Activated CD8-positive, alpha-beta memory T cell treated with anti-CD3 and anti-CD28 coated beads, Interleukin-2, amount 50 U/mL, for 48 hours (primary cell): ENCODE data around the gene ABHD16B.
"Not testable (repeated sequence)": the region's sequence is repeated elsewhere in the genome, so short reads cannot be mapped to it uniquely, and the experiment has no call there.

Source experiments
- DNase-seq: peaks from one replicate; pipeline ENCODE4 v3.0.0-alpha.2; 2020

The ABHD16B gene

DNA sequence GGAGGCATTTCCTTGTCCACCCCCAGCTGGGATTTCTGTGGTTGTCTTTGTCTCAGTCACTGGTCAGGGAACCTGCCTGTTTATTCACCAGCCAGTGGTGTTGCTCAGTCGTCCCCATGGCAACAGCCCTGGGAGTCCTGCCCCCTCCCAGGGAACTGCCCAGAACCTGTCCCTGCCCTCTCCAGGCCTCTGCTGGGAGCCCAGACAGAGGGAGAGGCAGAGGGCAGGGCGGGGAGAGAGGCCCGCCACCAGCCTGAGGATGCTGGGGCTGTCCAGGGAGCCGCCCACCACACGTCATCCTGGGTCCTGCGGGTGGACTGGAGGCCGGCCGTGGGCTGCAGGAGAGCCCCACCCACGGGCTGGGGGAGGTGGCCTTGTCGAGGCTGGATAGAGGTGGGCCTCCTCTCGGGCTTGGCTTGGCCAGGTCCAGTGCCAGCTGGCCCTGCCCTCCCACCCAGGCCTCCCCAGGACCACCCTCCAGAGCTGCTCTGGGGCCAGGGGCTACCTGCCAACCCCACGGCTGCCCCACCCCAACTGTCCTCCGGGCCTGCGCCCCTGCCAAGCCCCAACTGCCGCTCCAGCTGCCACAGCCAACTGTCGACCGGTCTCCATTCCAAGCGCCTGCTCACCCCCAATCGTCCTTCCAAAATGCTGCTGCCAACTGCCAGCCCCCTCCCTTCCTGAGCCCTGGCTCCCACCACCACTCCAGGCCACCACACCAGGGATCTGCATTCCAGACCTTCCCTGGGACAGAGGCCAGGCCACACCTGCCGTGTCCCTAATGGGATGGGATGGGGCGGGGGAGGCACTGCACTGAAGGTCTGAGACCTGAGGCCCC is 26.1 kb upstream of the ABHD16B start:
- no peak for DNase-seq

DNA sequence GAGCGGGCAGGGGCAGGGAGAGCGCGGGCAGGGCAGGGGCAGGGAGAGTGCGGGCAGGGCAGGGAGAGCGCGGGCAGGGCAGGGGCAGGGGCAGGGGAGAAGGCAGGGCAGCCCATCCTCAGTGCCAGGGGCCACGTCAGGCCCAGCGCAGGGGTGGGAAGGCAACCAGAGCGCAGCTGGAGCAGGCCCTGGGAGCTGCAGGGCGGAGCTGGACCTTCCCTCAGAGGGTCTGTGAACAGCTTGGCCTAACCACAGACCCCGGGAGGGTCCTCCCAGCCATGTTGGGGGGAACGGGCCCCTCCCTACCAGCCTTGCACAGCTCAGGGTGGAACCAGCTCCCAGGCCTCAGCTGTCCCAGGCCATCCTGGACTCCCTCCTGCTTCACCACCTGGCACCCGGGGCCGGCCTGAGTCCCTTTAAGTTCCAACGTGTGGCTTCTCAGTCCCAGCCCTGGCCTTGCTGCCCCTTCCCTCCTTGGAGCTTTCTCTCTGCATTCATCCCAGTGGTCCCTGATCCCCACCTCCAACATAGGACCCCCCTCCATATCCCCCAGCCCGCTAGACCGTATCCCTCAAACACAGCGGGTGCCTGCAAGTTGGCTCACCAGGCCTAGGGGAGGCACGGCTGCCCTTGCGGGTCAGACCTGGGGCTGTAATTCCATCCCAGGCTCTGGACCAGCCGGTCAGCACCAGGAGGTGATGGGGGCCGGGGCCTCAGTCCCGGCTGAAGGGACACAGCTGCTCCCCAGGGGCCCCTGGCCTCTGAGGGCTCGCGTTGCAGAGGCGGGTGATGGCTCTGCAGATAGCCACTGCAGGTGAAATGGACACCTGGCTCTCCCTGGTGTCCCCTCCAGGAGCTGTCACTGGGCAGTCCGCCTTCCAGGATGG is 24.6 kb upstream of the ABHD16B start:
- DNase-seq: no peak

DNA sequence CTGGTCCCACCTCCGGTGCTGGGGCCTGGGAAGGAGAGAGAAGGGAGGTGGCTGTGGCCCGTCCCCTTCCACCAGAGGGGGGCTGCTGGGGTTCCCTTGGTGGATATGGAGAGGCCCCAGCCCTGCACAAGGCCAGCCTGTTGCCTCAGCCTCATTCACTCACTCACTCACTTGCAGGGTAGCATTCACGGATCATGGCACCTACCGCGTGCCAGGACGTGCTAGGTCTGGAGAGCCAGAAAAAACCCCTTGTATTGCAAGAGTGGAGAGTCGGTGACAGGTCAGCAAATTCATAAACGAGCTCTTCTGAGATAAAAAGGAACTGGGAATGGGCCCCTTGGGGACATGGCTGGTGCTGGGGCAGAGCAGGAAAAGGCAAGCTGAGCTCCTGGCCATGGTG is 23.8 kb upstream of the ABHD16B start:
- no peak for DNase-seq

DNA sequence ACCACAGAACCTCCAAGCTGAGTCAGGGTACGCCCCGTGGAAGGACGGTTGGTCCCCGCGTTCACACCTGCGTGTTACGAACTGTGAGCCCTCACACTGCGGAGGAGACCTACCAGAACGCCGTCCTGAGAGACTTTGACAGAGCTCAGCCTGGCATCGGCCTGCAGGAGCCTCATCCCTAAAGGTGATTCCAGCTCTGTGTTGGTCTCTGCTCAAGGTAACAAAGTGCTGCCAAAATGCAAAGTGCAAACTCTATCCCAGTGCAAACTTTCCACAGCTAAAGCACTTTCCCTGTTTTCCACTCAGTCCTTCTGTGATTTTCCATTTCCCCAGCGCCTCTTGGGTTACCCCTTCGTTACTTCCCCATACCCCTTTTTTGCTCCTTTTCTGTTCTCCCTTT is 21.7 kb upstream of the ABHD16B start:
- no peak for DNase-seq

DNA sequence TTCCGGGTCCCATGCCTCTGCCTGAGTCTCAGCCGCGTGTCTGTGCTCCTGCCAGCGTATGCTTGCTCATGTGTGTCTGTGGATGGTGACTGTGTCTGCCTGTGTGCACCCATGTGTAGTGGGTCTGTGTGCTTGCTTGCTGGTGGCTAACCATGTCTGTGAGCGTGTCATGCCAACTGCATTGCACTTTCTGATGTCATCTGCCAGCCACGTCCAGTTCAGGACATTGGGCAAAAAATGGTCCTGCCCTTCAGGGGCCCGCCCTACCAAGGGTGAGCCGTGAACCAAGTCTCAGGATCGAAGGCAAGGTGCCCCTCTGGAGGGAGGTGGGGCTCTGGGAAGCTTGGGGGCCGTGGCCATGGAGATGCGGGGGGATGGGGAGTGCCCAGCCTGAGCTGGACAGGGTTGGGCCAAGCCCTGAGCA is 20.9 kb upstream of the ABHD16B start:
- no peak for DNase-seq

DNA sequence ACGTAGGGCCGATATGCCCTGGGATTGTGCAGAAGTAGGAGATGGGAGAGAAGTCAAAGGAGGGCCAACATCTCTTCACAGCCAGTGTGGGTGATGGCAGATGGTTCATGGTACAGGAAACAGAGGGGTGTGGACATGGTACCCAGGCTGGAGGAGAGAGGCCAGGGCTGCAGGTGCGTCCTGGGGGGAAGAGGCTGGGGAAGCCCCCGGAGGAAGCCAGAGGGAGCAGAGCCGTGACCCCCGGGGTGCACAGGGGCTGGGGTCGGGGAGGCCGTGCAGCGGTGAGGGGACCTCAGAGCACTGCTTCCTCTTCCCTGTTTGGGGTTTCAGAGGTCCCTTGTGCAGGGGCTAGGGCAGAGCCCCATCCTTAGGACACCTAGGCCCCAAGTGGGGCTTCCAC is 19.0 kb upstream of the ABHD16B start:
- DNase-seq: no peak

DNA sequence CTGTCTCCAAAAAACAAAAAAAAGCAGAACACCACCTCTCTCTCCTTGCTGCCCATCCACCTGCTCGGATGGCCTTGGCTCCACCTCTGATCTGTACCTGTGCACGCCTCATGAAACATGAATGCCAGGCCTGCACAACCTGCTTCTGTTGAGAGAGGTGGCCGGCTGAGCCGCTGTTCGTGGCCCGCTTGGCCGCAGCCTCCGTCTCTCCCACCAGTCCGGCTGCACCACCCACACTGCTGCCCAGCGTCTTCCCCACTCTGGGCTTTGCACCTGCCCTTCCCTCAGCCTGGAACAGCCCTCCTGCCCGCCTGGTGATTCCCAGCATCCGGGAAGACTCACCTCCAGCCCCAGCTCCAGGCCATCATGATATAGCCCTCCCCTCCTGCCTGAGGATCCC is 18.1 kb upstream of the ABHD16B start:
- no peak for DNase-seq

DNA sequence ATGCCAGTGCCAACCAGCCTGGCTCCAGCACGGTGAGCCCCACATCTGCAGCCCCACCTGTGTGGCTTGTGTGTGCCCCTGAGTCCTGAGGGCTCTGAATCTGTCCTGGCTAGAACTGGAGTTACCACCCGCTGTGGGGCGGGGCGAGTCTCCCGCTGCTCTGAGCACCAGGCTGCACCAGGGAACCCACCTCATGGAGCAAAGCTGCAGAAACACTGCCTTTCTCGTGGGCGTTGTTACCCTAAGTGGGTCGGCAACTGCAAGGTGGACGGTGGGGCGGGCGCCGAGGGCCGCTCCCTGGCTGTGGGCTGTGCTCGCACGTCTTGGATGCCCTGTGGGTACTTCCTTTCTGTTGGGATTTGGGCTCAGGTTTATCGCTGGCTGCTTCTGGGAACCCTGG is 17.5 kb upstream of the ABHD16B start:
- DNase-seq: no peak

DNA sequence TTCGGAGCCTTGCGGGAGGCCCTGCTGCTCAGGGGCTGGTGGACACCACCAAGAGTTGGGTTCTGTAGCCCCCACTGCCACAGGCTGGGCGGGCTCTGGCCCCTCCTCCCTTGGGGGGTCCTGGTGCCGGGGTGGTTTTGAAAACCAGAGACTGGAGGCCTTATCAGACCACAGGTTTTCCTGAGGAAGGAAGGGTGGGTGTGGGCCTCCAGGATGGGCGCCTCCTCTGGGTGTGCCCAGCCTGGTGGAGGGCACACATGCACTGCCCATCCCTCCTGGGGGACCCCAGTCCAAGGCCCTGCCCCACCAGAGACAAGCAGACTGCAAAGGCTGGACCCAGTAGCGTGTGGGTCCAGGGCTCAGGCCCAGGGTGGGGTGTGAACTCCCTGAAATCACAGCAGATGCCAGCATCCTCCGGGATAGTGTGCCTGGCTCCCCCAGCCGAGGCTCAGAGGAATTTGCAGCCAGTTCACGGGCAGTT is 16.7 kb upstream of the ABHD16B start:
- DNase-seq: no peak

DNA sequence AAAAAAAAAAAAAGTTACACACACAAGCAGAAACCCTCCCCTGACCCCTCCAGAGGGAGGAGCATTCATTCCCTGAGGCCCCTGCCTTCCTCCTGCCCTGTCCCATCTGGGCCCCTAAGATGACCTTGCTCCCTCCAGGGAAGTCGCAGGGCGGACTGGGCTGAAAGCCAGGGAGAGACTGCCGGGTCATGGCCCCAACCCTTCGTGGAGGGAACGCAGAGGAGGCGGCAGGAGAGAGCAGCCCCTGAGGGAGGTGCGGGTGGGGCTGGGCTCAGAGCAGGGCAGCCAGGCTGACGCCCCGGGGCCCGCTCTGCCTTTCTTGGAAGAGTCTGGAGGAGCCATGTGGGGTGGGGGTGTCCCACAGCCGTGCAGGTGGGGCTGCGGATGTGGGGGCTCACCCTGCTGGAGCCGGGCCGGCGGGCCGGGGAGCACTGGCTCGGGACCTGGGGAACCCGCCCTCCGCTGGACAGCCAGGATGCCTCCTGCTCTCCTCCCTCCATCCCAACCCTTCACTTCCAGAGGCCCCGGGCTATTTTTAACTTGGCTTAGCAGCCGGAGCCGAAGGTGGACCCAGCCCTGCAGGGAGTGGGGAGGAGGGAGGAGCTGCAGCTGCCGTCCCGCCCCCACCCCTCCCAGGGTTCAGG is 15.0 kb upstream of the ABHD16B start:
- no peak for DNase-seq

DNA sequence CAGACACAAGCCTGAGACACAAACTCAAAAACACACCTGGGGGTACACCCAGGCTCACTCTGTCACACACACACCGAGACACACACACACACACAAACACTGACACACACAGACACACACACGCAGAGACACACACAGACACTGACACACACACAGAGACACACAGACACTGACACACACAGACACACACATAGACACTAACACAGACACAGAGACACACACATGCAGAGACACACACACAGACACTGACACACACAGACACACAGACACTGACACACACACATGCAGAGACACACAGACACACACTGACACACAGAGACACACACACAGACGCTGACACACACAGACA is 14.4 kb upstream of the ABHD16B start:
- DNase-seq: no peak

DNA sequence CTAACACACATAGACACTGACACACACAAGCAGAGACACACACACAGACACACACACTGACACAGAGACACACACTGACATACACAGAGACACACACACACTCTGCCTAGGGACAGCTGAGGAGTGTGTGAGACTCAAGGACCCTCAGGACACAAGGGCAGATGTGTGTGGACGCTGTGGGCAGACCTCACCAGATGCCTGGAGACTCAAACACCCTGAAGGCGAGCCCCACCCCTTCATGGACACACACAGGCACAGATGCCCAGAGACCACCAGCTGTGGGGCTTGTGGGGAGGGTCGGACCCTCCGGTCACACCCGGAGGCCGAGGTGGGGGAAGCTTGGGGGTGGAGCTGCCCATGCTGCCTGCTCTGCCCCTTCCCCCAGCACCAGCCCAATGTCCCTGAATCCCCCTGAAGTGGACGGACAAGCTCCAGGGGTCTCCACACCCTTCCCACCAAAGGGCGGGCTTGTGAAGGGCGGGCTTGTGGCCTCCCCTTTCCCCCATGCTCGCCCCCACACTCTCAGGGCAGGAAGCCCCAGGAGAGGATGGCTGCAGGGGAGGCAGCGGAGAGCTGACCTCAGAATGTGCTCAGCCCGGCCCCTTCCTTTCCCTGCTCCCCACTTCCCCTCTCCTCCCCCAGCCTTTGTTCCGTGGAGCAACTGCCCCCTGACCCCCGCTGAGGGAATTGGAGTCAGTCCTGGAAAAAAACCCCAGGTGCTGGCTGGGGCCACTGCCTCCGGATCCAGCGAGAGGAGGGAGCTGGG is 13.9 kb upstream of the ABHD16B start:
- no peak for DNase-seq

DNA sequence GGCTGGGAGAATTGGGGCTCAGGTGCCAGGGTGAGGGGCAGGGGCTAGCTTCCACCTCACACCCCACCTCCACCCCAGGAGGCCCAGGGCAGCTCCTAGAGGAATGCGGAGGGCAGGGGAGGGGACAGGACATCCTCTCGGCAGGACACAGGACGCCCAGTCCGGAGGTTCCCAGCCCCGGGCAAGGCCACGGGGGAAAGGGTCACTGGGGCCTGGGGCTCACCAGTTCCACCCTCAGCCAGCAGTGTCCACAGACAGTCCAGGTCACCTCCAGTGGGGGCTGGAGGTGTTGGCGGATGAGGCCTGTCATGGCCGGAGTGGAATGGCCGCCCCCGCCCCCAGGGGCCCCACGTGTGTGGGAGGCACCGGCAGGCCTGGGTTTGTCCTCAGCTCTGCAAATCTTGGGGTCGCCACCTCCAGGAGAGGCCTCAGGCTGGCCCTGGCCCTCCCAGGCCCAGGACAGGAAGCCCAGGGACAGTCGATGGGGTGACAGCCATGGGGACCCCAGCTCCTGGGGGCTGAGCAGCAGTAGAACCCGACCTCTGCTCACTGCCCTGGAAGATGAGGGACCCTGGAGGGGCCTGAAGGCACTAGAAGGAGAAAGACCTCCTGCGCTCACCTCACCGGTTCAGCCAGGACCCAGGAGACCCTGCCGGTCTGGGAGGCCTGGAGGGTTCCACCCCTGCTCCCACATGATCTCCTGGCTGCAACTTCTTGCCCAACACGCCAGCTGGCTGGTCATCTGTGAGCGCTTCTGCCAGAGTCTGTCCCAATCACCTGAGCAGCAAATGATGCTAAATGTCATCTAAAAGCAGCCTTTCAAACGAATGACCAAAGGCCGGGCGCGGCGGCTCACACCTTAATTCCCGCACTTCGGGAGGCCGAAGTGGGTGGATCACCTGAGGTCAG is 13.0 kb upstream of the ABHD16B start:
- DNase-seq: no peak

DNA sequence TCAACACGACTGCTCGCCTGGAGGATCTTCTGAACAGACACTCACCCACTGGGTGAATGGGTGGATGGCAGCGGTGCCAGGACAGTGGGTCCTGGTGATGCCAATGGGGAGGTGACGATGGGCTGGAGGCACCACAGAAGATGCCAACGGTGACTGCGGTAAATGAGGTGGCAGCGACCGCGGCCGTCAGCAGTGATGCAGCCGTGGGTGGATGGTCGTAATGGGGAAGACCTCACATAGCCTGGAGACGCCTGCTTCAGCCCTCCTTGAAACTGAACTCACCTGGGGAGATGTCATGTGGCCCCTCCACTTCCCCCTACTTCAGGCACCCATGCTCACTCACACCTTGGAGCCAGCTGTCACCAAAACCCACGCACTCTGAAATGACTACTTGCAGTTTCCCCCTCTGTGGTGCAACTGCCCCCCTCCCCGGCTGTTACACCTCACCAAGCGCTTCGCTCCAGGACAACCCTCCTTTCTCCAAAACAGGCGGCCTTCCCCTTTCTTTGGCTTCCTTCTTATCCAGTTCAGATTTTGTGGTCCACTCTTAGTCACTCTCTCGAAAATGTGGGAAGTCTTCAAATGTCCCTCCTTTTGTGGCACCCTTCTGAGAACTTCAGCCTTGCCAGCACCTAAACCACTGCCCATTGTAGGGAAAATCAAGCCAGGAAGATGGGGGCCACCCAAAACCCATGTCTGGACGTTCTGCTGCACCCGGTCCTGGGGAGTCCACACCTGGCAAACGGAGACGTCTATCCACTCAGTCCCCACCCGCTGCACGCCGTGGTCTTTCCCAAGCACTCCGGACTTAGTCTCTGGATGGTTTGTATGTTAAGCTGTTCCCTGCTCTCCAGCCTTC is 10.4 kb upstream of the ABHD16B start:
- peak; percentile 76 for DNase-seq

DNA sequence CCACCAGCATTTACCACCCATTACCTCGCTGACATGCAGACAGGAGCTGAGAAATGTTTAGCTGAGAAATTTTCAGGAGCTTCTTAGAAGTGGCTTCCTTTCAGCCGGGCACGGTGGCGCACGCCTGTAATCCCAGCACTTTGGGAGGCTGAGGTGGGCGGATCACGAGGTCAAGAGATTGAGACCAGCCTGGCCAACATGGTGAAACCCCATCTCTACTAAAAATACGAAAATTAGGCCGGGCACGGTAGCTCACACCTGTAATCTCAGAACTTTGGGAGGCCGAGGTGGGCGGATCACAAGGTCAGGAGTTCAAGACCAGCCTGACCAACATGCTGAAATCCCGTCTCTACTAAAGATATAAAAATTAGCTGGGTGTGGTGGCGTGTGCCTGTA is 9.8 kb upstream of the ABHD16B start:
- DNase-seq: not testable (repeated sequence)

DNA sequence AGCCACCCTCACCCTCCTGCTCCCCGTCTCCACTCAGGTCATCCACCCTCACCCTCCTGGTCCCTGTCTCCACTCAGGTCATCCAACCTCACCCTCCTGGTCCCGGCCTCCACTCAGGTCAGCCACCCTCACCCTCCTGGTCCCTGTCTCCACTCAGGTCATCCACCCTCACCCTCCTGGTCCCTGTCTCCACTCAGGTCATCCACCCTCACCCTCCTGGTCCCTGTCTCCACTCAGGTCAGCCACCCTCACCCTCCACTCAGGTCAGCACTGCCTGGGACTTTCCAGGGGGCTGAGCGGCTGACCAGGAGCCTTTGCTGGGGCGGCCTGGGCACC is 7.6 kb upstream of the ABHD16B start:
- not testable (repeated sequence) for DNase-seq

DNA sequence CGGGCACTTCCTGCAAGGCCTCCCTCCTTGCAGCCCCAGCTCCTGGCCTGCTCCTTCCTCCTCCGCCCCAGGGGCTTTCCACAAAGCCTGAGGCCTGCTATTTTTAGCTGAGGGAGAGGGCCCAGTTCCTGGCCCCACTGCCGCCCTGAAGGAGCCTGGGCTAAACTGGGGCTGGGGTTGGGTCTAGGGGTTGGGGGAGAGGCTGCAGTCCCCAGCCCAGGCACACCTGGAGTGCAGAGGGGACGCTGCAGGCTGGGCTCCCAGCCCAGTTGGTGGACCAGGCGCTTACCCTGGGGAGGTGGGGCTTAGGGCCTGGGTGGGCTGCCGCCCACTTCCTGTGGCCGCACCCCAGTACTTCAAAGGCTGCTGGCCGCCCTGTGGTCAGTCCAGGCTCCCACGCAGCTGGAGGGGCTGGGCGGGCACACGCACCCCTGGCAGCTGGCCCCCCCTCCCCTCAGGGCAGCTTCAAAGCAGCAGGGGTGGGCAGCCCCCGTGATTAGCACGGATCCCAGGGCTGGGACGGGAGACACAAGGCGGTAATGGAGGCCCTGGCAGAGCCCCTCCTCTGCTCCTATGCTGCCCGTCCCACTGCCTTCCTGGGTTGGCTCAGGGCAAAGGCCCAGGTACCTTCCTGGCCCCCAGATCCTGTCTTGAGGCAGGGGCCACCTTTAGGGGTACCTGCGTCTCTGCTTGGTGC is 7.1 kb upstream of the ABHD16B start:
- no peak for DNase-seq

DNA sequence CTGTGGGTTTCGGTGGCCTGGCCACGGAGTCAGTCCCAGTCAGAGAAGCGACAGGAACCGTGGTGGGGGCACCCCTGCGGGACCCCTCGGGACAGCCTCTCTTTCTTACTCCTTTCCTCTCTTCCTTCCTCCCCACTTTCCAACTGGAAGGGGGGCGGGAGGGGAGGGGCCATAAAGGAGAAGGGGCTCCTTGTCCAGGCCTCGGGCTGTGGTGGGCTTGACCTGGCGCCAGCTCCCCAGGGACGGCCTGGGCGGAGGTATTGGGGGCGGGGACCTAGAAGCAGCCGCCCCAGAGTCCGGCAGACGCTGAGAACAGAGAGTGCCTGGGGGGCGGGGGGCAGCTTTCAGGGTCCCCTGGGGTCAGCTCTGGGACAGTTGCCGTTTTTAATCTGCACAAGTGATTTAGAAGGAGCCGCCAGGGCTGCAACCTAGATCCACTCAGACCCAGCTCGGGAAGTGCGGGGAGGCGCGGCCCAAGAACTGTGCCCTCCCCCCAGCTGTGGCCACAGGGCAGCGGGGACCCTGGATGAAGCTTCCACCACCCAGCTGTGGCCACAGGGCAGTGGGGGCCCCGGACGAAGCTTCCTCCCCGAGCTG is 6.4 kb upstream of the ABHD16B start:
- DNase-seq: no peak

DNA sequence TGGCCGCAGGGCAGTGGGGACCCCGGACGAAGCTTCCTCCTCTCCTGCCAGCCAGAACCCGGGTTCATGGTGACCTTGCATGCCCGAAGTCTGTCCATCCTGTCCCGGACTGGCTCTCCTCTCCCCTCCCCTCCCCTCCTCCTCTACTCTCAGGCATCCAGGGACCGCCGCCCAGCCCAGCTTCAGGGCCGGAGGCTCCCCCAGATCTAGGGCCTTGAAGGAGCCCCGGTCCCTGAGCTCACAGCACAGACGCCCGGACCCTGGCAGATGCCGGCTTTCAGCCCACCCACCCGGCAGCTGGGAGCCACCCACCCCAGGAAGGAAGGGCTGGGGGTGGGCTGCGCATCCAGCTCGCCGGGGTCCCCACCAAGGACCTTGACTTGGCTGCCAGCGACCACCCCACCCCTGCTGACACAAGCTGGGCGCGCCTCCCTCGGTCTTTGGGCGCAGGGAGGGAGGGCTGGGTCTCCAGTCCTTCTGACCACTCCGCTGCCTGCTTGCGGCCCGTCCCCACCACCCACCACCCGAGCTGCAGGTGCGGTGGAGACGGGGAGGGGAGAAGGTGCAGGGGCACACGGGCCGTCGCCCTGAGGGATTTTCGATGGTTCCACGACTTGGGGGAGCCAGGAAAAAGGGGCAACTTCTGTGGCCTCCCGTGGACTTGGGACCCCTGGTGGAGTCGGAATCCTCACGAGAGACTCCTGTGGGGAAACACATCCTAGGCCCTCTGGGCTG is 5.8 kb upstream of the ABHD16B start:
- no peak for DNase-seq
